CD4-positive, alpha-beta T cell treated with Interleukin-17A for 4 hours (primary cell): ENCODE data around the gene TOP1.
A peak's percentile ranks its signal among the peaks of the same experiment; 100 is the strongest.
"Not testable (repeated sequence)": the region's sequence is repeated elsewhere in the genome, so short reads cannot be mapped to it uniquely, and the experiment has no call there.

Source experiments
- DNase-seq: peaks from one replicate; pipeline ENCODE4 v3.0.0-alpha.2; 2020; ENCODE audit warnings: mixed read lengths

TOP1 gene

DNA sequence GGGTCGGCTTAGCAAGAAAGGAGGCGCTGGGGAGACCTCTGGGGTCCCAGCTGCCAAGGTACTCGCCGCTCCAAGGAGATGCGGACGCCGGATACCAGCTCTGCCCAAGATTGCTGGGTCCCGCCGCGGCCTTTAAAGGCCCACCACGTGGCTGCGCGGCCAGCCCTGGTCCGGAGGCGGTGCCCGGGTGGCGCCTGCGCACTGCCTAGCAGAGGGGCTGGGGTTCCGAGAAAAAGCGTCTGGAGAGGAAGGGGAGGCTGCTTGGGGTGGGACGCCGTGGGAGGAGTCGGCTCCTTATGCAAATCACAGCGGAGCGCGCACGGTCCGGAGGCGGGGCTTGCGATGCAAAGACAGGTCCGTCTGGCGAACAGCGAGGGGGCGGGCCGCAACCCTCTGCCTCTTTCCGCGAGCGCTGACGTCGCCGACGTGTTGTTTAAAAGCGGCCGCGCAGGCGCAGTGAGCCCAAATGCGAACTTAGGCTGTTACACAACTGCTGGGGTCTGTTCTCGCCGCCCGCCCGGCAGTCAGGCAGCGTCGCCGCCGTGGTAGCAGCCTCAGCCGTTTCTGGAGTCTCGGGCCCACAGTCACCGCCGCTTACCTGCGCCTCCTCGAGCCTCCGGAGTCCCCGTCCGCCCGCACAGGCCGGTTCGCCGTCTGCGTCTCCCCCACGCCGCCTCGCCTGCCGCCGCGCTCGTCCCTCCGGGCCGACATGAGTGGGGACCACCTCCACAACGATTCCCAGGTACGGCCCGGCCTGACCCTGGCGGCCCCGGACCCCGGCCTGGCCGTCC is at the start of gene TOP1:
TSS of gene TOP1 (plus strand) at position 464 of the 791 bp plus-strand sequence. CDS start at position 710, 246 bp downstream.
- peak; percentile 100 for DNase-seq

DNA sequence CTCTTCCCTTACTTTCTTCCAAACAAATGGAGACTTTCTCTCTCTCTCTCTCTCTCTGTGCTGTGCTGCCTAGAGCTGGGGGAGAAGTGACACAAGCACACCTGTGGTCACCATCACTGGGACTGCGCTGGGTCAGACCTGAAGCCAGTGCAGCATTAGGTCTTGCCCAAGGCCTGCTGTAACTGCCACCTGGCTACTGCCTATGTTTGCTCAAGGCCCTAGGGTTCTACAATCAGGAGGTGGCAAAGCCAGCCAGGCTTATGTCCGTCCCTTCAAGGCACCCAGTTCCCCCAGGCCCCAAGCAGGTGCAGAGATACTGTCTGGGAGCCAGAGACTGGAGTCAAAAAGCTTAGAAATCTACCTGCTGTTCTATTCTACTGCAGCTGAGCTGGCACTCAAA is 49.4 kb upstream of the TOP1 start:
- DNase-seq, result no peak

DNA sequence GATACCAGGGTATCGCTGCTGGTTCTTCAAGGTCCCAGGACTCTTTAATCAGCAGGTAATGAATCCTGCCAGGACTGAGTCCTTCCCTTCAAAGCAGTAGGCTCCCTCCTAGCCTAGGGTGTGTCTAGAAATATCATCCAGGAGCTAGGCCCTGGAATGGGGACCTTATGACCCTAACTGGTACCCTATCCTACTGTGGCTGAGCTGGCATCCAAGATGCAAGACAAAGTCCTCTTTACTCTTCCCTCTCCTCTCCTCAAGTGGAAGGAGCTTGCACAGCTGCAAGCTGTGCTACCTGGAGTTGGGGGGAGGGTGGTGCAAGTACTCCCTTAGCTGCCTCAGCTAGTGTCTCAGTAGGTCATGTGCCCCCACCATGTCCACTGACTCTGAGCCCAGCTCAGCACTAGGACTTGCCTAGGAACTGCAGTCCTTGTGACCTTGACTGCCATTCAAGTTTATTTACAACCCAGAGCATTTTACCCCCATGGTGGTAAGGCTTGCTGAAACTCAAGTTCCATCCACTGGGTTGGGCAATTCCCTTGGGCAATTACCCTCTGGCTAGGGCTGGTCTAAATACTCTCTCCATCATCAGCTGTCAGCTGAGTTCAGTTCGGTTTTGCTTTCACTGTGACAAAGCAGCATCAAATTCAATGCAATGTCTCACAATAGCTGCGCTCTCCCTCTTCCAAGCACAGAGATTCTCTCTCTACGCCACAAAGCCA is 48.4 kb upstream of the TOP1 start:
- DNase-seq, result no peak

DNA sequence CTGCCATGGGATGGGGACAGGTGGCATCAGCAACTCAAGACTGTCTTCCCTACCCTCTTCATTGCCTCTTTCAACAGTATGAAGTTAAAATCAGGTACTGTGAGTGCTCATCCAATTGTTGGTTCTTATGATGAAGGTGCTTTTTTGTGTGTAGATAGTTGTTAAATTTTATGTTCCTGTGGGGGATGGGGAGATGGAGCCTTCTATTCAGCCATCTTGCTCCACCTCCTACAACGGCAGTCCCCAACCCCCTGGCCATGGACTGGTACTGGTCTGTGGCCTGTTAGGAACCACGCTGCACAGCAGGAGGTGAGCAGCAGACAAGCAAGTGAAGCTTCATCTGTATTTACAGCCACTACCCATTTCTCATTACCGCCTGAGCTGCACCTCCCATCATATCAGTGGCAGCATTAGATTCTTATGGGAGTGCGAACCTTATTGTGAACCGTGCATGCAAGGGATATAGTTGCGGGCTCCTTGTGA is 47.8 kb upstream of the TOP1 start:
- no peak for DNase-seq

- no peak for DNase-seq
Measured at GRCh38 chr20:40982415-40983145, 46.0 kb upstream of the TOP1 start.

- no peak for DNase-seq
Measured at GRCh38 chr20:40983898-40984297, 44.7 kb upstream of the TOP1 start.

DNA sequence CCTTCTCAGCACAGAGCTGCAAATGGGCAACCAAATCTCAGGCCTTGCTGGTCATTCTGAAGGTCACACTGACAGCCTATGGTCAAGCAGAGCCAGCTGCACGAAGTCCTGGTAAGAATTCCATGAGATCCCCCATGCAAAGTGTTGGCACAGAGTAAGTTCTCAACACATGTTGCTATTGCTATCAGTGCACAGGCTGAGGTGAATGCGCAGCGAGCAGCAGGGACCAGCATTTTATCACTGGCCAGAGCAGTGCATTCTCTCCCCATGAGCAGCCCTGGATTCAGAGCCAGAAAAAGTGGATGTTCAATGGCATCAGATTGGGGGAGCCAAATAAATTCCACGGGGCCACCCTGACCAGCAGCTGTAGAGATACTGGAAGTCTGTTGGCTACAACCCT is 44.1 kb upstream of the TOP1 start:
- DNase-seq, result no peak

DNA sequence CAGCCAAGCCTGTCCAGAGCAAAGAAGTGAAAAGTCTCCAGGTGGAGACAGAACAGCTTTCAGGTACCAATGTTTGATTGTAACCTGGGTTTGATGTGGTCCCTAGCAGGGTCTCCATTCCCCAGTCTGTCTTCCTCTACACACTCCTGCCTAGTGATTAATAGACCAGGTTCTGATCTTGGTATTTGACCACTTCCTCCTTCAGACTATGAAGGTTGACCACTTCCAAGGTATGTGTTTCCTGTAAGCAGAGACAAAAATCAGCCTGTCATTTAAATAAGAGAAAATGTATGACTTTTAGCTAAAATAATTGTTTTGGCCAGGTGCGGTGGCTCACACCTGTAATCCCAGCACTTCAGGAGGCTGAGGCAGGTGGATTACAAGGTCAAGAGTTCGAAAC is 41.8 kb upstream of the TOP1 start:
- DNase-seq, result no peak

- peak; percentile 76 for DNase-seq
Measured at GRCh38 chr20:40990542-40991120, 38.0 kb upstream of the TOP1 start.

- DNase-seq, result peak; percentile 46
Measured at GRCh38 chr20:40991181-40991889, 37.3 kb upstream of the TOP1 start.

DNA sequence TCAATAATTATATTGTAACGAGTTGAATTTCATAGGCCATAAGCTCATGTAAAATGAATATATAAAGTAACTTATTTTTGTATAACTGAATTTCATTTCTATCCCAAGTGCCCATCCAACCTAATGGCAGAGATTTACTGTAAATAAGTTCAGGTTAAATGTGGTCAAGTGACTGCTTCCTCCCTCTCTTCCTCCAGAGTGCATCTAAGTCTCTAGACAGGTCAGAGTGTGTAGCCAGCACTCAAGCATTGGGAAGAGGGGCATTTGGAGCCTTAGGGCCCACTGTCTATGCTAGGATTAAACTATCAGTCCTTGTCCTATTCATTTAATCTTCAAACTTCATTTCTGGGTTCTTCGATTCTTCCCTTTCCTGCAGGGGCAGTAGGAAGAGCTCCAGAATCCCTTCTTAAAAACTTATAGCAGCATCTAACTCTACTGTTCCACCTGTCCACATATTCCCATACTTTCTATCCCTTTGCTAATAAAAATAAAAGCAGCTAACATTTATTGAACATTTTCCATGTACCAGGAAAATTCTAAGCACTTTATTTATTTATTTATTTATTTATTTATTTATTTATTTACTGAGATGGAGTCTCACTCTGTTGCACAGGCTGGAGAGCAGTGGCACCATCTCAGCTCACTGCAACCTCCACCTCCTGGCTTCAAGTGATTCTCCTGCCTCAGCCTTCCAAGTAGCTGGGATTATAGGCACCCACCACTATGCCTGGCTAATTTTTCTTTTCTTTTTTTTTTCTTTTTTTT is 36.1 kb upstream of the TOP1 start:
- no peak for DNase-seq

DNA sequence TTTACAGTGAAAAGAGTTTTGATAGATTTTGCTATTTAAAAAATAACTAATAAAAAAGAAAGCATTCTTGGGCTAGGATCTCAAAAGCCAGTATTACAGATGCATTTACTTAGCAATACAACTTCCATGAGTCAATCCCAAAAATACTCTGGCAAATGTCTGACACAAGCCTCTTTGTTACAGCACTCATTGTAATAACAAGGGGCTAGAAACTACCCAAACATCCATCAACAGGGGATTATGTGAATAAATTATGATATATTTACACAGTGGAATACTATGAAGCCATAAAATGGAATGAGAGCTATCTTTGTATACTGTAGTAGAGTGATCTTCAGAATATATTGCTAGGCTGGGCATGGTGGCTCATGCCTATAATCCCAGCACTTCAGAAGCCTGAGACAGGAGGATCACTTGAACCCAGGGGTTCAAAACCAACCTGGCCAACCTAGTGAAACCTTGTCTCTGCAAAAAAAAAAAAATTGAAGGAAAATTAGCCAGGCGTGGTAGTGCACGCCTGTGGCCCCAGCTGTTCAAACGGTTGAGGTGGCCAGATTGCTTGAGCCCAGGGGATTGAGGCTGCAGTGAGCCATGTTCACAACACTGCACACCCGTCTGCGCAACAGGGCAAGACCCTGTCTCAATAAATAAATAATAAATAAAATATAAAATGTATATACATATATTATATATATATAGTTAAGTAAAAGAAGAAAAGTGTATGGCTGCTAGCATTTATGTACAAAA is 34.7 kb upstream of the TOP1 start:
- DNase-seq, result no peak

- DNase-seq, result no peak
Measured at GRCh38 chr20:40996326-40996725, 32.3 kb upstream of the TOP1 start.

GRCh38 chr20:40997116-40997515 is 31.5 kb upstream of the TOP1 start:
- DNase-seq, result no peak

GRCh38 chr20:40999841-41000240 is 28.8 kb upstream of the TOP1 start:
- DNase-seq, result no peak

DNA sequence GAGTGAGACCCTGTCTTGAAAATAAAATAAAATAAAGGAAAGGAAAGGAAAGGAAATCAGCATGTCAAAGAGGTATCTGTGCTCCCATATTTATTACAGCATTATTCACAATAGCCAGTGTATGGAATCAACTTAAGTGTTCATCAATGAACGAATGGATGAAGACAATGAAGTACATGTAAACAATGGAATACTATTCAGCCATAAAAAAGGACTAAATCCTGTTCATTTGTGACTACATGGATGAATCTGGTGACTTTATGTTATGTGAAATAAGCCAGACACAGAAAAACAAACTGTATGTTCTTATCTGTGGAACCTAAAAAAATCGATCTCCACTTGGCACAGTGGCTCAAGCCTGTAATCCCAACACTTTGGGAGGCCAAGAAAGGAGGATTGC is 28.0 kb upstream of the TOP1 start:
- DNase-seq, result no peak

DNA sequence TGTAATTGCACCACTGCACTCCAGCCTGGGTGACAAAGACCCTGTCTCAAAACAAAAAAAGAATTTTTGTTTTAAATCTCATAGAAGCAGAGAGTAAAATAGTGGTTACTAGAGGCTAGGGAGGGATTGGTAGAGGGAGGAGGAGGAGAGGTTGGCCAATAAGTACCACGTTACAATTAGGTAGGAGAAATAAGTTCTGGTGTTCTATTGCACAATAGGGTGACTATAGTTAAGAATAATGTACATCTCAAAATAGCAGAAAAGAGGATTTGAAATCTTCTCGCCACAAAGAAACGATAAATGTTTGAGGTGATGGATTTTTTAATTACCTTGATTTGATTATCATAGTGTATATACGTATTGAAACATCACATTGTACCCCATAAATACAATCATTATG is 27.1 kb upstream of the TOP1 start:
- no peak for DNase-seq

GRCh38 chr20:41002842-41003142 is 25.8 kb upstream of the TOP1 start:
- no peak for DNase-seq

DNA sequence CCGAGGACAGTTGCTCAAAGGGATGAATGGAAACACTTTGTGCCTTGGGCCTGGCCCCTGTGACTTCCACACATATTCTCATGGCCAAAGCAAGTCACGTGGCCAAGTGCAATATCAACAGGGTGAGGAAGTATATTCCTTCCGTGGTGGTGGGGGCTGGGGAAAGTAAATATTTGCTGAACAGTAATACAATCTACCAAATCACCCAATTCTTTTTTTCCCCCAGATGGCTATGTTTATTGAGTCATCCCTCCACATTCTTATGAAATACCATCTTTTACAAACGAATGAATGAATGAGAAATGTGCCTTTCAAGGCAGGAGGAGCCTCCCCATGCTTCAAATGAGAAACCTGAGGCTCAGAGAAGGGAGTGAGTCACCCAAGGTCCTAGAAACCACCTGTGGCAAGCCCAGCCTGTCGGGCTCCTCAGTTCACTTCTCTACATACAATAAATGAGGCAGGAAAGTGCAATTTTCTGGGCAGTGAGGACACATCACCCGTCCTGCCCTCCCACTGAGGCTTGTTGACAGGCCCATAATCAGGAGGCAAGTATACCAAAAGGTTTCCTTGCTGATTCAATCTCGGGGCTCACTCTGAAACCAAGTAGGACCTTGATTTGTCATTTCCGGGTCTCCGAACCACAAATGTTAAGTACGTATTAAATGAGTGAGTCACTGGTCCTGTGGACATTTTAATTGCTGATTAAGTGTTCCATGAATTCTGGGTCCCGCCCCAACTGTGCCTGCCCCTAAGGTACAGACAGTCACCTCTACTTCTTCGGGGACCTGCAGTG is 25.3 kb upstream of the TOP1 start:
- DNase-seq, result peak; percentile 66

- not testable (repeated sequence) for DNase-seq
Measured at GRCh38 chr20:41003936-41004294, 24.7 kb upstream of the TOP1 start.
